H9 (cell line): ENCODE results near the gene C3orf70. TPM values are rescaled to one million over a fixed set of nuclear protein-coding genes. Genes with fewer than 3 reads are reported as not detected.

Source experiments
- DNase-seq: peaks from one replicate; pipeline ENCODE4 v3.0.0-alpha.2; 2017
- H2AFZ ChIP-seq: one replicate; pipeline ENCODE4 v1.6.1; 2013; ENCODE audit warnings: mild to moderate bottlenecking, low read length, control low read depth, moderate library complexity
- H2AK5ac ChIP-seq: 2 replicates; pipeline ENCODE4 v1.6.1; 2013; ENCODE audit warnings: low read length, control low read depth, mixed read lengths; ENCODE audit not compliant: insufficient read length
- H2BK120ac ChIP-seq: one replicate; pipeline ENCODE4 v1.6.1; 2013; ENCODE audit warnings: low read depth, mild to moderate bottlenecking, low read length, control low read depth, inconsistent platforms; ENCODE audit not compliant: poor library complexity, severe bottlenecking
- H2BK12ac ChIP-seq: 2 replicates; pipeline ENCODE4 v1.6.1; 2013; ENCODE audit warnings: low read length, control low read depth, mixed read lengths, low read depth; ENCODE audit not compliant: insufficient read length
- H2BK15ac ChIP-seq: 2 replicates; pipeline ENCODE4 v1.6.1; 2013; ENCODE audit warnings: low read depth, low read length, control low read depth
- H2BK20ac ChIP-seq: one replicate; pipeline ENCODE4 v1.6.1; 2013; ENCODE audit warnings: low read depth, mild to moderate bottlenecking, low read length, control low read depth, inconsistent platforms; ENCODE audit not compliant: poor library complexity, severe bottlenecking
- H2BK5ac ChIP-seq: 2 replicates; pipeline ENCODE4 v1.6.1; 2013; ENCODE audit warnings: low read length, control low read depth, mixed read lengths; ENCODE audit not compliant: insufficient read length
- H3K14ac ChIP-seq: 2 replicates; pipeline ENCODE4 v1.6.1; 2013; ENCODE audit warnings: low read length, control low read depth; ENCODE audit not compliant: insufficient read depth
- H3K18ac ChIP-seq: 2 replicates; pipeline ENCODE4 v1.6.1; 2013; ENCODE audit warnings: low read depth, mild to moderate bottlenecking, mixed read lengths, low read length, control low read depth; ENCODE audit not compliant: insufficient read length
- H3K23ac ChIP-seq: 2 replicates; pipeline ENCODE4 v1.6.1; 2013; ENCODE audit warnings: low read length, control low read depth, mixed read lengths, low read depth; ENCODE audit not compliant: insufficient read length
- H3K23me2 ChIP-seq: 2 replicates; pipeline ENCODE4 v1.6.1; 2013; ENCODE audit warnings: low read depth, mild to moderate bottlenecking, mixed read lengths, low read length, control low read depth; ENCODE audit not compliant: insufficient read length, poor library complexity, severe bottlenecking
- H3K27ac ChIP-seq: 2 replicates; pipeline ENCODE4 v1.5.1; 2013; ENCODE audit warnings: low read length, control low read depth, mixed read lengths, low read depth; ENCODE audit not compliant: insufficient read length
- H3K27me3 ChIP-seq: 2 replicates; pipeline ENCODE4 v1.6.1; 2013; ENCODE audit warnings: low read length, control low read depth, inconsistent platforms; ENCODE audit not compliant: insufficient read depth
- H3K4ac ChIP-seq: 2 replicates; pipeline ENCODE4 v1.6.1; 2013; ENCODE audit warnings: low read depth, mild to moderate bottlenecking, control low read depth, inconsistent platforms, low read length, moderate library complexity
- H3K4me1 ChIP-seq: 2 replicates; pipeline ENCODE4 v1.6.1; 2013; ENCODE audit warnings: low read length, control low read depth, inconsistent platforms; ENCODE audit not compliant: insufficient read depth
- H3K4me2 ChIP-seq: 2 replicates; pipeline ENCODE4 v1.6.1; 2013; ENCODE audit warnings: low read length, control low read depth, mixed read lengths; ENCODE audit not compliant: insufficient read length, insufficient read depth
- H3K56ac ChIP-seq: 2 replicates; pipeline ENCODE4 v1.6.1; 2013; ENCODE audit warnings: low read depth, mild to moderate bottlenecking, mixed read lengths, low read length, control low read depth; ENCODE audit not compliant: insufficient read length
- H3K79me1 ChIP-seq: 2 replicates; pipeline ENCODE4 v1.6.1; 2013; ENCODE audit warnings: low read depth, mild to moderate bottlenecking, moderate library complexity, low read length, control low read depth, inconsistent platforms; ENCODE audit not compliant: insufficient read depth, poor library complexity, severe bottlenecking
- H3K79me2 ChIP-seq: 2 replicates; pipeline ENCODE4 v1.6.1; 2013; ENCODE audit warnings: low read length, control low read depth, inconsistent platforms; ENCODE audit not compliant: insufficient read depth
- H3K9ac ChIP-seq: 2 replicates; pipeline ENCODE4 v1.6.1; 2013; ENCODE audit warnings: low read length, control low read depth, mixed read lengths; ENCODE audit not compliant: insufficient read length; ENCODE audit errors: extremely low read depth
- H3K9me3 ChIP-seq: one replicate; pipeline ENCODE4 v1.6.1; 2013; ENCODE audit warnings: low read depth, low read length, inconsistent platforms; ENCODE audit not compliant: control insufficient read depth
- H3T11ph ChIP-seq: one replicate; pipeline ENCODE4 v1.6.1; 2013; ENCODE audit warnings: mild to moderate bottlenecking, low read length, control low read depth, inconsistent platforms
- H4K20me1 ChIP-seq: one replicate; pipeline ENCODE4 v1.6.1; 2013; ENCODE audit not compliant: control insufficient read depth, insufficient read length, insufficient read depth
- H4K5ac ChIP-seq: 2 replicates; pipeline ENCODE4 v1.6.1; 2013; ENCODE audit warnings: low read depth, mild to moderate bottlenecking, mixed read lengths, low read length, control low read depth; ENCODE audit not compliant: insufficient read length
- H4K8ac ChIP-seq: replicated peaks from 2 replicates; pipeline ENCODE4 v1.6.1; 2013; ENCODE audit warnings: low read length, control low read depth, mixed read lengths, low read depth; ENCODE audit not compliant: insufficient read length
- H4K91ac ChIP-seq: 2 replicates; pipeline ENCODE4 v1.6.1; 2013; ENCODE audit warnings: low read depth, mild to moderate bottlenecking, moderate library complexity, mixed read lengths, low read length, control low read depth; ENCODE audit not compliant: insufficient read length
- H3K27ac Mint-ChIP-seq, 3 experiments: 2 replicates in 2 of 3; 3 replicates in 1 of 3; pipeline ENCODE4 v1.8.0; 2020 to 2021; ENCODE audit warnings: mixed read lengths in 3 of 3, mild to moderate bottlenecking in 1 of 3, moderate library complexity in 1 of 3
- H3K27me3 Mint-ChIP-seq: 2 replicates; pipeline ENCODE4 v1.8.0; 2021; ENCODE audit warnings: low read depth, mild to moderate bottlenecking, moderate library complexity, mixed read lengths
- H3K36me3 Mint-ChIP-seq, 3 experiments: 2 replicates in 2 of 3; 3 replicates in 1 of 3; pipeline ENCODE4 v1.8.0; 2020 to 2021; ENCODE audit warnings: low read depth in 3 of 3, mixed read lengths in 3 of 3; ENCODE audit not compliant: insufficient read depth in 1 of 3
- H3K4me1 Mint-ChIP-seq, 2 experiments: 2 replicates each; pipeline ENCODE4 v1.8.0; 2020; ENCODE audit warnings: mixed read lengths in 2 of 2
- H3K4me3 Mint-ChIP-seq, 2 experiments: 2 replicates in 1 of 2; 3 replicates in 1 of 2; pipeline ENCODE4 v1.8.0; 2020 to 2021; ENCODE audit warnings: mild to moderate bottlenecking in 2 of 2, mixed read lengths in 2 of 2, moderate library complexity in 1 of 2
- H3K9me3 Mint-ChIP-seq, 2 experiments: 2 replicates in 1 of 2; 3 replicates in 1 of 2; pipeline ENCODE4 v1.8.0; 2020; ENCODE audit warnings: mild to moderate bottlenecking in 2 of 2, mixed read lengths in 2 of 2, moderate library complexity in 1 of 2
- WGBS: extraction: QIAGEN DNeasy Blood & Tissue Kit; methylation state at CpG from one replicate; pipeline ENCODE4 v1.1.7; 2013; ENCODE audit warnings: missing lambda C conversion rate, low lambda C conversion rate, mixed read lengths; ENCODE audit not compliant: insufficient read length; ENCODE audit errors: extremely low coverage; 5-methylcytosine and 5-hydroxymethylcytosine counted together
- total RNA-seq: library from RNA; stranded (reverse); gene quantifications from 2 replicates; pipeline ENCODE4 v1.2.1, GENCODE V29; 2021
- TF ChIP-seq, protein P1 (sequence below): fragments of 200-600 bp; sonication (generic); conservative IDR thresholded peaks from 3 replicates; pipeline ENCODE4 v1.8.0; 2021; ENCODE audit warnings: antibody characterized with exemption, mild to moderate bottlenecking

Gene C3orf70
- total RNA-seq, 1 experiment from 2014 or later: 0.52 TPM

DNA sequence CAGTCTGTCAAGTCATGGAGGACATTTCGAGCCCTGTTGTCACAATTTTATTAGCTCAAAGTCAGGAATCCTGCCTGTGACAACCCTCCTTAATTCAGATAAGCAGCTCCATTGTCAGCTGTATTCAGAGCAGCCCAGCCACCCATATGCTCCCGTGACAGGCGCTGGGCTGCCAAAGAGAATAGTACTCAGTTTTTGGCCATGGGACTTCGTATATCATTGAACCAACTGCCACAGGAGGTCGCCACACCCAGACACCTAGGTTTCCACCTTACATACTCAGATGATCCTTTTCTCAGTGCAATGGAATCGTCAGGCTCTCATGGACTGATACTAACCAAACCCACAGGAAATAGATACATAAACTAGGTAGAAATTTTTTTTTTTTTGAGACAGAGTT, 100.2 kb downstream of the C3orf70 start:
- Histone ChIP-seq H2BK15ac (no peak overlapping the region), H2AK5ac (no peak overlapping the region), H3K9me3 (no peaks in the 10 kb centered on the region), H3K23me2 (no peaks in the 10 kb centered on the region), H3K4ac (no peak overlapping the region), H3K4me2 (no peak overlapping the region), H3K23ac (no peak overlapping the region), H4K8ac (no peak overlapping the region), H4K91ac (no peak overlapping the region), H3K4me1 (no peaks in the 10 kb centered on the region), H2BK120ac (no peak overlapping the region), H3K27me3 (no peaks in the 10 kb centered on the region), H3K27ac (no peak overlapping the region), H3K79me2 (no peaks in the 10 kb centered on the region), H2BK12ac (no peak overlapping the region), H4K20me1 (no peaks in the 10 kb centered on the region), H4K5ac (no peak overlapping the region), H3K14ac (no peak overlapping the region), H2BK20ac (no peak overlapping the region), H3K56ac (no peak overlapping the region), H3T11ph (no peak overlapping the region), H3K9ac (no peak overlapping the region), H2BK5ac (no peak overlapping the region), H3K79me1 (no peaks in the 10 kb centered on the region), H3K18ac (no peak overlapping the region), H2AFZ (no peak overlapping the region)
- no peaks in the 10 kb centered on the region for H3K27me3 Mint-ChIP-seq
- TF ChIP-seq, protein P1, sequence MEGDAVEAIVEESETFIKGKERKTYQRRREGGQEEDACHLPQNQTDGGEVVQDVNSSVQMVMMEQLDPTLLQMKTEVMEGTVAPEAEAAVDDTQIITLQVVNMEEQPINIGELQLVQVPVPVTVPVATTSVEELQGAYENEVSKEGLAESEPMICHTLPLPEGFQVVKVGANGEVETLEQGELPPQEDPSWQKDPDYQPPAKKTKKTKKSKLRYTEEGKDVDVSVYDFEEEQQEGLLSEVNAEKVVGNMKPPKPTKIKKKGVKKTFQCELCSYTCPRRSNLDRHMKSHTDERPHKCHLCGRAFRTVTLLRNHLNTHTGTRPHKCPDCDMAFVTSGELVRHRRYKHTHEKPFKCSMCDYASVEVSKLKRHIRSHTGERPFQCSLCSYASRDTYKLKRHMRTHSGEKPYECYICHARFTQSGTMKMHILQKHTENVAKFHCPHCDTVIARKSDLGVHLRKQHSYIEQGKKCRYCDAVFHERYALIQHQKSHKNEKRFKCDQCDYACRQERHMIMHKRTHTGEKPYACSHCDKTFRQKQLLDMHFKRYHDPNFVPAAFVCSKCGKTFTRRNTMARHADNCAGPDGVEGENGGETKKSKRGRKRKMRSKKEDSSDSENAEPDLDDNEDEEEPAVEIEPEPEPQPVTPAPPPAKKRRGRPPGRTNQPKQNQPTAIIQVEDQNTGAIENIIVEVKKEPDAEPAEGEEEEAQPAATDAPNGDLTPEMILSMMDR: peak; percentile 29; the same call in 2 of the 3 replicates
- H3K27ac Mint-ChIP-seq: peak overlapping the region in 1 of 3 experiments; percentile 61; a peak in 1 of 7 replicates
- peaks cover 13 to 55% (median 34%) of the 10 kb centered on the region in 3 experiments for H3K36me3 Mint-ChIP-seq
- H3K9me3 Mint-ChIP-seq: peaks cover 7 to 8% of the 10 kb centered on the region in 2 experiments
- DNase-seq: no peak
- no CpG with 5 or more reads among the region's 6 CpGs for WGBS
- no peaks in the 10 kb centered on the region for H3K4me1 Mint-ChIP-seq
- H3K4me3 Mint-ChIP-seq: no peak overlapping the region
